ENCODE measurements around the gene SLC30A4. TPM values are rescaled to one million over a fixed set of nuclear protein-coding genes. Genes with fewer than 3 reads are reported as not detected.
"Not testable (repeated sequence)": the region's sequence is repeated elsewhere in the genome, so short reads cannot be mapped to it uniquely, and the experiment has no call there.

SLC30A4 gene
- 2.7 and 4.6 TPM in 2 replicates for total RNA-seq (2014; rRNA removed; shearing (Covaris generic))
- polyA plus RNA-seq (2014; cell fraction: nucleus; rRNA removed) = 0.99 and 1.9 TPM in 2 replicates

GRCh38 chr15:45522328-45523165 lies at the start of gene SLC30A4:
Gene SLC30A4, minus strand, starts transcription at chr15:45522755. Its CDS starts 401 bp downstream, at chr15:45522354.
- DNase-seq (ENCODE audit: extremely low read depth, low read depth) = peak; percentile 32

GRCh38 chr15:45555934-45556608 lies 33.5 kb upstream of the SLC30A4 start:
- DNase-seq (ENCODE audit: extremely low read depth, low read depth) = no peak

- no peak for DNase-seq (ENCODE audit: extremely low read depth, low read depth)
Measured at GRCh38 chr15:45551676-45552075, 29.1 kb upstream of the SLC30A4 start.

- no peak for DNase-seq (ENCODE audit: extremely low read depth, low read depth)
Measured at GRCh38 chr15:45550436-45550835, 27.9 kb upstream of the SLC30A4 start.

GRCh38 chr15:45549541-45550220 lies 27.1 kb upstream of the SLC30A4 start:
- DNase-seq (ENCODE audit: extremely low read depth, low read depth) = no peak

- DNase-seq (ENCODE audit: extremely low read depth, low read depth) = no peak
Measured at GRCh38 chr15:45548753-45549520, 26.4 kb upstream of the SLC30A4 start.

- no peak for DNase-seq (ENCODE audit: extremely low read depth, low read depth)
Measured at GRCh38 chr15:45546789-45547188, 24.2 kb upstream of the SLC30A4 start.

GRCh38 chr15:45544266-45545023 lies 21.9 kb upstream of the SLC30A4 start:
- DNase-seq (ENCODE audit: extremely low read depth, low read depth) = no peak

GRCh38 chr15:45543051-45543450 lies 20.5 kb upstream of the SLC30A4 start:
- no peak for DNase-seq (ENCODE audit: extremely low read depth, low read depth)

- DNase-seq (ENCODE audit: extremely low read depth, low read depth) = no peak
Measured at GRCh38 chr15:45540531-45540930, 18.0 kb upstream of the SLC30A4 start.

- DNase-seq (ENCODE audit: extremely low read depth, low read depth) = no peak
Measured at GRCh38 chr15:45539680-45540079, 17.1 kb upstream of the SLC30A4 start.

GRCh38 chr15:45536934-45537333 lies 14.4 kb upstream of the SLC30A4 start:
- DNase-seq (ENCODE audit: extremely low read depth, low read depth) = no peak

- DNase-seq (ENCODE audit: extremely low read depth, low read depth) = no peak
Measured at GRCh38 chr15:45535486-45536042, 13.0 kb upstream of the SLC30A4 start.

- DNase-seq (ENCODE audit: extremely low read depth, low read depth) = no peak
Measured at GRCh38 chr15:45534821-45535220, 12.3 kb upstream of the SLC30A4 start.

GRCh38 chr15:45532892-45533291 lies 10.3 kb upstream of the SLC30A4 start:
- not testable (repeated sequence) for DNase-seq (ENCODE audit: extremely low read depth, low read depth)

- no peak for DNase-seq (ENCODE audit: extremely low read depth, low read depth)
Measured at GRCh38 chr15:45529613-45530012, 7.1 kb upstream of the SLC30A4 start.

- DNase-seq (ENCODE audit: extremely low read depth, low read depth) = no peak
Measured at GRCh38 chr15:45527086-45527485, 4.5 kb upstream of the SLC30A4 start.

- DNase-seq (ENCODE audit: extremely low read depth, low read depth) = no peak
Measured at GRCh38 chr15:45523166-45523460, 558 bp upstream of the SLC30A4 start.

- no peak for DNase-seq (ENCODE audit: extremely low read depth, low read depth)
Measured at GRCh38 chr15:45521596-45522327, 793 bp downstream of the SLC30A4 start.
